Cardiac muscle cell (in vitro differentiated cells and primary cell): ENCODE results near the gene DPH1. TPM values are rescaled to one million over a fixed set of nuclear protein-coding genes. Genes with fewer than 3 reads are reported as not detected.

Experiments used
- DNase-seq, 2 donors: peaks; one replicate each; pipeline versions ENCODE4 v3.0.0 to v3.0.0-alpha.2; 2010 to 2017; ENCODE audit warnings: low read depth in 1 of 2, low spot score in 1 of 2
- H3K27ac ChIP-seq: fragments of 200-600 bp; sonication (generic); 2 replicates; pipeline ENCODE4 v1.5.1; 2016
- H3K27me3 ChIP-seq: fragments of 200-600 bp; sonication (generic); 2 replicates; pipeline ENCODE4 v1.6.0; 2016; ENCODE audit warnings: control low read depth
- H3K36me3 ChIP-seq: fragments of 200-600 bp; sonication (generic); 2 replicates; pipeline ENCODE4 v1.5.1; 2016; ENCODE audit warnings: control low read depth
- H3K4me1 ChIP-seq: fragments of 200-600 bp; sonication (generic); 2 replicates; pipeline ENCODE4 v1.8.1; 2017; ENCODE audit warnings: low read depth, mild to moderate bottlenecking, mixed run types
- H3K4me3 ChIP-seq: fragments of 200-600 bp; sonication (generic); 2 replicates; pipeline ENCODE4 v1.5.1; 2016; ENCODE audit warnings: mild to moderate bottlenecking
- H3K9me3 ChIP-seq: fragments of 200-600 bp; sonication (generic); 2 replicates; pipeline ENCODE4 v1.5.1; 2017; ENCODE audit warnings: low read depth, mild to moderate bottlenecking, control low read depth
- polyA plus RNA-seq: library from polyadenylated mRNA; unstranded; fragments of >200 nt; fragmentation: Nextera tagmentation; extraction: Ambion mirVana; gene quantifications from 2 replicates; pipeline ENCODE4 v1.2.1, GENCODE V29; 2016
- total RNA-seq: library from RNA; depleted of rRNA; stranded (reverse); fragments of >200 nt; gene quantifications from 2 replicates; pipeline ENCODE4 v1.2.3, GENCODE V29; 2016
- TF ChIP-seq, protein P1 (sequence below): IDR thresholded peaks from 2 replicates; pipeline ENCODE4 v1.5.1; 2012; ENCODE audit warnings: low read depth, mild to moderate bottlenecking, low read length

Gene DPH1
- total and polyA plus RNA-seq, 2 experiments from 2014 or later: 59.5 to 88.6 TPM

DNA sequence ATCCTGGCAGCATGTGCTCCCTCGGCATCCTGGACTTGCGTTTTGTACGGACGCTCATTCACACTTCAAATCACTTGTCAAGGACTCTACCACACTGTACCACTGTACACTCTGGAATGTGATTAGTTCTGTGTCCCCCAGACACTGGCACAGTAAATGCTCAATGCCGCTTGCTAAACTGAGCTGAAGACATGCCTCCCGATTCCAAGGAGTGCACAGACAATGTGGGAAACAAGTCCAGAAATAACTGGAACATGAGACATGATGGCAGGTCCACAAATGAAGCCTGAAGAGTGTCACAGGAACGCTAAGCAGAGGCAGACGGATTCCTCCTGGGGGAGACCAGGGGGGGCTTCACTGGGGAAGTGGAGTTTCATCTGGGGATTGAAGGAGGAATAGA is 47.1 kb downstream of the DPH1 start:
- Histone ChIP-seq H3K4me3 (no peak overlapping the region), H3K27ac (peak overlapping the region; percentile 85), H3K27me3 (no peaks in the 10 kb centered on the region), H3K9me3 (no peaks in the 10 kb centered on the region), H3K36me3 (peaks cover 20% of the 10 kb centered on the region), H3K4me1 (peaks cover 35% of the 10 kb centered on the region)
- no peak for DNase-seq
- TF ChIP-seq, protein P1, sequence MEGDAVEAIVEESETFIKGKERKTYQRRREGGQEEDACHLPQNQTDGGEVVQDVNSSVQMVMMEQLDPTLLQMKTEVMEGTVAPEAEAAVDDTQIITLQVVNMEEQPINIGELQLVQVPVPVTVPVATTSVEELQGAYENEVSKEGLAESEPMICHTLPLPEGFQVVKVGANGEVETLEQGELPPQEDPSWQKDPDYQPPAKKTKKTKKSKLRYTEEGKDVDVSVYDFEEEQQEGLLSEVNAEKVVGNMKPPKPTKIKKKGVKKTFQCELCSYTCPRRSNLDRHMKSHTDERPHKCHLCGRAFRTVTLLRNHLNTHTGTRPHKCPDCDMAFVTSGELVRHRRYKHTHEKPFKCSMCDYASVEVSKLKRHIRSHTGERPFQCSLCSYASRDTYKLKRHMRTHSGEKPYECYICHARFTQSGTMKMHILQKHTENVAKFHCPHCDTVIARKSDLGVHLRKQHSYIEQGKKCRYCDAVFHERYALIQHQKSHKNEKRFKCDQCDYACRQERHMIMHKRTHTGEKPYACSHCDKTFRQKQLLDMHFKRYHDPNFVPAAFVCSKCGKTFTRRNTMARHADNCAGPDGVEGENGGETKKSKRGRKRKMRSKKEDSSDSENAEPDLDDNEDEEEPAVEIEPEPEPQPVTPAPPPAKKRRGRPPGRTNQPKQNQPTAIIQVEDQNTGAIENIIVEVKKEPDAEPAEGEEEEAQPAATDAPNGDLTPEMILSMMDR: no peak

DNA sequence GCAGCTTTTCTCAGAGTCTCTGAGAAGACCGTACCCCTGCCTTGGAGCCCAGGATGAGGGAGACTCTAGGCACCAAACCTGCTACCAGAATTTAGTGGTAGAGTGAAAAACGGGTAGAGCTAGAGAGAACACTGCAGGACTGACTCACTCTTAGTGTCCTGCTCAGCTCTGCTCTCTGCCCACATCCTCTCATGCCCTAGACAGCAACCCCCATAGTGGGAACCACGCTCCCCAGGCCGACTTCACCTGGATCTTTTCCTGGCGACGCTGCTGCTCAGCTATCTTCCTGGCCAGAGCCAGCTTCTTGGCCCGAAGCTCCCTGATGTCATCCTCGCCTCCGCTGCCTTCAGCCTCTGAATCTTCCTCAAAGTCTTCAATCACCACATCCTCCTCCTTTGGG is 51.6 kb downstream of the DPH1 start:
- H3K9me3 ChIP-seq: no peaks in the 10 kb centered on the region
- TF ChIP-seq, protein P1: no peak
- H3K27ac ChIP-seq: no peak overlapping the region
- peaks cover 57% of the 10 kb centered on the region for H3K4me1 ChIP-seq
- H3K4me3 ChIP-seq: no peak overlapping the region
- no peak for DNase-seq
- H3K27me3 ChIP-seq: no peaks in the 10 kb centered on the region
- peaks cover 20% of the 10 kb centered on the region for H3K36me3 ChIP-seq

- peak overlapping the region; percentile 96 for H3K27ac ChIP-seq
Observed at GRCh38 chr17:2082003-2082781, 52.2 kb downstream of the DPH1 start.

DNA sequence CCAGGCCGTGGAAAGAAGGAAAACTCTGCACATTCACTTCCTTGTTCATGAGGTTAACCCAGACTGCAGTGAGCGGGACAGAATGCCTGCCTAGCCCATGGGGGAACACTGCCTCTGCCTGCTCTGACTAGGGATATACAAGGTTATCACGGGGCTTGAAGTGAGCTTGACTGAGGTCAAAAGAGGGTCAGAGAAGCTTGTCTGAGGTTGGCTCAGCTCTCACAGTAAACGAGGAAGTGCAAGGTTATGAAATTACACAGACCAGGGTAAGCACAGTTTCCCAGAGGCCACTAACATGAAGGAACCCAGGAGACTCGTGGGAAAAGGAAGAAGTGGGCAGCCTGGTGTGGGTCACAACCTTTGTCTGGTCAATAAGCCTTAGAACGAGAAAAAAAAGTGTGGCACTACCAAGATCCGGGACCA is 53.7 kb downstream of the DPH1 start:
- H3K36me3 ChIP-seq: peaks cover 18% of the 10 kb centered on the region
- H3K4me3 ChIP-seq: no peak overlapping the region
- TF ChIP-seq, protein P1: no peak
- no peaks in the 10 kb centered on the region for H3K9me3 ChIP-seq
- DNase-seq: peak in 1 of 2 donors; percentile 87
- peak overlapping the region; percentile 96 for H3K27ac ChIP-seq
- H3K27me3 ChIP-seq: no peaks in the 10 kb centered on the region
- H3K4me1 ChIP-seq: peaks cover 63% of the 10 kb centered on the region

More at GRCh38 chr17:2082003-2082781, 52.2 kb downstream of the DPH1 start:
- Histone ChIP-seq H3K9me3 (no peaks in the 10 kb centered on the region), H3K27me3 (no peaks in the 10 kb centered on the region), H3K4me3 (no peak overlapping the region), H3K36me3 (peaks cover 20% of the 10 kb centered on the region), H3K4me1 (peaks cover 57% of the 10 kb centered on the region)
- TF ChIP-seq, protein P1: no peak
- no peak for DNase-seq

DNA sequence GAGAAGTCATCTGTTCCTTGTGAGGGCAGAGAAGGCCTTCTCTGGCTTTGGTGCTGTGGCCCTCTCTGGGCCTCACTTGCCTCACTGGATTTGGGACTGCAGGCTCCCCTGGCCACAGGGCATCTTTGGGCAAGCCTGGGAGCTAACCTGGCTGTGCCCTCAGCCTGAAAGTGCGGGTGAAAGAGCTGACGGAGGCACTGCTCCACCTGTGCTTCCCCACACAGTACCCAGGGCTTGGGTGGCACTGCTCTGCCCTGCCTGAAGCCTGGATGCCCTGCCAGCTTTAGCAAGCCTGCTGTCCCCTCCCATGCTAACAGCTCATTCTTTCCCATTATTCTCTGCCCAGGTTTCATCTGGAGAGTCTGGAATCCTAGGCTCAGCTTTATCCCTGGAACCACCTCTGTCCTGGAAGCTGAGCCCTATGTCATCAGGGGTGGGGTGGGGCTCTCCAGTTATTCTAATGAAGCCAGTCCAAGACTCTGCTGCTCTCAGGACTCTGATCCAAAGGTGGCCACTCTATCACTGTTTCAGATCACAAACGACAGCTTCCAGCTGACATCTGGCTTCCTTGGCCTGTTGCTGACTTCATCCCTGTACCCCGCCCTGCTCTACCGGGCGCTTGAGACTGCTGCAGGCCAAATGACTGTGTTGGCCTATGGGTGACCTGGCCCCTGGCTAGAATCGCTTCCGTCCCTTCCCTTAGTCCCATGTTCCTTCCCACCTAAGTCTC is 54.2 kb downstream of the DPH1 start:
- Histone ChIP-seq H3K27ac (peak overlapping the region; percentile 96), H3K36me3 (peaks cover 13% of the 10 kb centered on the region), H3K27me3 (no peaks in the 10 kb centered on the region), H3K9me3 (no peaks in the 10 kb centered on the region), H3K4me3 (no peak overlapping the region), H3K4me1 (peaks cover 69% of the 10 kb centered on the region)
- peak in 1 of 2 donors; percentile 48 for DNase-seq
- TF ChIP-seq, protein P1: no peak
